NCI-H69 (cell line): ENCODE measurements around the gene ALDH1L1.
A peak's percentile ranks its signal among the peaks of the same experiment; 100 is the strongest.

Experiments
- DNase-seq: peaks from one replicate; lab custom pipeline; 2025; lab: John Stamatoyannopoulos, UW

Gene ALDH1L1

GRCh38 chr3:126119976-126120375 is 60.4 kb downstream of the ALDH1L1 start:
- no peak for DNase-seq

DNA sequence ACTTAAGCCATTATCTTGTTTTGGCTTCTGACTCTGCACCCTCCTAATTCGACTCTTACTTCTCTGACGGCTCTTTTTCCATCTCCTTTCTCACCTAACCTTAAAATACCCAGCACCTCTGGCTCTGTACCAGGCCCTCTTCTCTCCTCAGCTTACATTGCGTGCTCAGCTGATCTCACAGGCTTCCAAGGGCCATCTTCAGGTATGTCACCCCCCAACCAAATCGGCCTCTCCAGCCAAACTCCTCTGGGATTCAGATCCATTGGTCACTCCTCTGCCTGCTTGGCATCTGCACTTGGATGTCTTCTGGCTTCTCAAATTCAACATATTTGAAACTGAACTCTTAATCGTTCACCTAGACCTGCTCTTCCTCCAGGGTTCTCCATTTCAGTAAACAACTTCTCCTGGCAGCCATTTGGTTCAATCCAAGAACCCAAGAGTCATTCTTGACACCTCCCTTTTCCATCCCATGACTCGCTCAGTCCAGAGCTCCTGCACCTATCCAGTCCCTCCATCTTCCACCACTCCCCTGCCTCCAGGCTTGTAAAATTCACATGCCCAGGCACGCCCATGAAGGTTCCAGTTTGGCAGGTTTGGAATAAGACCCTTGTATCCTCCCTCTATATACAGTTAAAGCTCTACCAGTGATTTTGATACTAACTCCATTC is 61.2 kb downstream of the ALDH1L1 start:
- DNase-seq = no peak

DNA sequence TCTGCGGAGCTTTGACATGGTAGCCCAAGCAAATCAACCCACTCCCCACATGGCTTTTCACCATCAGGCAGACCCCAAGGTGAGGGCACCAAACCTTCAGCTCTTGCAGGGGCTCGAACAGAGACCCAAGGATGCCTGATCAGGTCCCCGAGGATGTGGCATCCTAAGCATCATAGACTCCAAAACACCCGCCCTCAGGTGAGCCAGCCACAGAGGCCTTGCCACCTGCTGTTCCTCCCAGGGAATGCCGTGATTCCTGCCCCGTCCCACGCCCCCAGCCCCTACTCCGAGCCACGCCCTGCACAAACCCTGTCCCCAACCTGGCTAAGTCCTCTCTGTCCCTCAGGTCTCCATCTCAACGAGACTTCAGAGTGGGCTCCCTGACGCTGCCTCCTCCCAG is 61.8 kb downstream of the ALDH1L1 start:
- DNase-seq = no peak

GRCh38 chr3:126117786-126118185 is 62.6 kb downstream of the ALDH1L1 start:
- no peak for DNase-seq

DNA sequence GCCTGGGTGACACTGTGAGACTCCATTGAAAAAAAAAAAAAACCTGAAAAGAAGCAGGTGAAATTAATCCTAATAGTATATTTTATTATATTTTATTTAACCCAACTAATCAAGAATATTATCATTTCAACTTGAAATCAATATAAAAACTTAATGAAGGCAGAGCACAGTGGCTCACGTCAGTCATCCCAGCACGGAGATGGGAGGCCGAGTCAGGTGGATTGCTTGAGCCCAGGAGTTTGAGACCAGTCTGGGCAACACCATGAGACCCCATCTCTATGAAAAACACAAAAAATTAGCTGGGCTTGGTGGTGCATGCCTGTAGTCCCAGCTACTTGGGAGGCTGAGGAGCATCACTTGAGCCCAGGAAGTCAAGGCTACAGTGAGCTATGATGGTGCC is 63.2 kb downstream of the ALDH1L1 start:
- DNase-seq = no peak

DNA sequence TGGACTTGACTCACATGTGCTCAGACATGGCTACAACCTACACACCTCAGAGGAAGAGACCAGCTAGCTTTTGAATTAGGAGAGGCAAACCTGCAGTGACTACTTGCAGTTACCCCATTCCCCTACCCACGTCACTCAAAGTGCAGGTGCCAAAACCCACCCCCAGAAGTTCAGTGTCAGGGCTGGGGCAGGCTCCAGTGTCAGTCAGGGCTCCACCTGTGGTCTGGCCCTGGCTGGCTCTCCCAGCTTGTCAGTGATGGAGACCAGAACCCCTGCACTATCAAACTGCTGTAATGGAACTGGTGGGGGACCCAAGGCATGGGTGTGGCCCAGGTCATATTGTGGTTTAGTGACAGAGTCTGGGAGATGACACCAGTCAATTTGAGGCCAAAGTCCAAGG is 63.9 kb downstream of the ALDH1L1 start:
- no peak for DNase-seq

DNA sequence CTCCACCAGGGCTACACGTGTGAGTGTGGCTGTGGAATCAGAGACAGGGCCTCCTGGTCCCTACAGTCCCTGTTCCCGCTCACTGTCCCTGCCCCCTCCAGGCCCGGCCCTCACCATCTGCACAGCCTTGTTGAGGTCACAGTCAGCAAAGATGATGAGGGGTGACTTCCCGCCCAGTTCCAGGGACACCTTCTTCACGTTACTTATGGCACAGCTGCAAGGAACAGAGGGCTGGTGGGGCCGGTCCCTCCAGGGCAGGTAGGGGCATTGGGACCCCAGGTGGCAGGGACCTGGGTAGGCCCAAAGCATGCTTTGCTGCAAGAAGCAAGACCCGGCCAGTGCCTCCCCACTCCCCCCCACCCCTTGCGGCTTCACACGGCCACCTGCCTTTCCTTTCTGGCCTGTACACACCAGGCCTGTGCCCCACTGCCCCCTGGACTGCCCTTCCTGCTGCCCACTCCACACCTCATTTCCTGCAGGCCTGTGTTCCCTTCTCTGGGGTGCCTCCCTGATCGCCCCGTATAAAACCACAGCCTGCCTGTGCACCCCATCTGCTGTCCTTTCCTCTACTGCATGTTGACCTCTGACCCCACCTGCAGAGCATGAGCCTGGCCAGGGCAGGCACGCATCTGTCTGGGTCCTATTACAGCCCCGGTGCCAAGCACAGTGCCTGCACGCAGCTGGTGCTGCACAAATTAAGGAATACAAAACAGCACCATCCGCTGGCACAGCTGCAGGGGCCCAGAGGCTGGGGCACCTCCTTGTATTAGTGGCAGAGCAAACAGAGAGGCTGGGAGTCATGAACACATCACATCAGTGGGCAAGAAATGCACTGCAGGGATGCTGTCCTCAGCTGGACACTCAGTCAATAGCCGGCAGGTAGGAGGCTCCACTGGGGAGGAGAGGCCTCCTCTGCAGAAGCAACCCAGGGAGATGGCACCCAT is 65.7 kb downstream of the ALDH1L1 start:
- DNase-seq = no peak

DNA sequence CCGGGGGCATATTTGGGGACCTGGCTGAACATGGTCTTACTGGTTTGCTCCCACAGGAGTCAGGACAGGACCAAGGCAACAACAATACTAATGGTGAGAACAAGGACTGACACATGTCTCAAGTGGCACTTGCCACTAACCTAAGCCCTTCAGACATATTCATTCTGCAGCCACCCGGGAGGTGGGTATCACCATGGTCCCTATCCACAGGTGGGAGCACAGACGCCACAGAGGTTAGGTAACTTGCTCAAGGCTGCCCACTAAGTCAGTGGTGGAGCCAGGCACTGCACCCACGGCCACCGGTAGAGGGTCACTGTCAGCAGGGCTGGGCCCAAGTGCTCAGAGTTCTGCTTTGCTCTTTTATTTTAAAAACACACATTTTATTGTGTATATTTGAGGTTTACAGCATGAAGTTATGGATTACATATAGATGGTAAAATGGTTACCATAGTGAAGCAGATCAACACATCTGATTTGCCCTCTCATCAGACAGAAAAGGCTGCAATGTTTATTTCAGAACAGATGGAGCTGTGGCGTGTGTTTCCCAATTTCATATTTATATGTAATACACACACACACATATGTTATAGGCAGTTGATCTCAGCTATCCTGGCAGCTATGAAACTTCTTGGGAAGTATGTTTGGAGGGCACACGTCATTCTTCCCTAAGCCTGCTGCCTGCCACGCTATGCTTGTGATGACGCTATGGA is 66.5 kb downstream of the ALDH1L1 start:
- peak; percentile 3 for DNase-seq

DNA sequence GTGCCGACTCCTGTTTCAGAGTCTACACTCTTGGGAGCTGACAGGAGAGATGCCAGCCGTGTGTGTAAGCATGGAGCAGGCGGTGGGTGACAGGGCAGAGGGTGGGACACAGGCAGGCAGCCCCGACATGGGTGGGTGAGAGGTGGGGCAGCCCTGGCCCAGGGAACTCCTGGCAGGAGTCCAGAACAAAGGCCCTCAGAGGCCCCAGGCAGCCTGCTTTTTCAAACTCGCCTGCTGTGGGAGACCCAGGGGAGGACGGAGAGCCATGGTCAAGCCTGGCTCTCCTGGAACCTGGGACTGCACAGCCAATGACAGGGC is 67.2 kb downstream of the ALDH1L1 start:
- DNase-seq = no peak

DNA sequence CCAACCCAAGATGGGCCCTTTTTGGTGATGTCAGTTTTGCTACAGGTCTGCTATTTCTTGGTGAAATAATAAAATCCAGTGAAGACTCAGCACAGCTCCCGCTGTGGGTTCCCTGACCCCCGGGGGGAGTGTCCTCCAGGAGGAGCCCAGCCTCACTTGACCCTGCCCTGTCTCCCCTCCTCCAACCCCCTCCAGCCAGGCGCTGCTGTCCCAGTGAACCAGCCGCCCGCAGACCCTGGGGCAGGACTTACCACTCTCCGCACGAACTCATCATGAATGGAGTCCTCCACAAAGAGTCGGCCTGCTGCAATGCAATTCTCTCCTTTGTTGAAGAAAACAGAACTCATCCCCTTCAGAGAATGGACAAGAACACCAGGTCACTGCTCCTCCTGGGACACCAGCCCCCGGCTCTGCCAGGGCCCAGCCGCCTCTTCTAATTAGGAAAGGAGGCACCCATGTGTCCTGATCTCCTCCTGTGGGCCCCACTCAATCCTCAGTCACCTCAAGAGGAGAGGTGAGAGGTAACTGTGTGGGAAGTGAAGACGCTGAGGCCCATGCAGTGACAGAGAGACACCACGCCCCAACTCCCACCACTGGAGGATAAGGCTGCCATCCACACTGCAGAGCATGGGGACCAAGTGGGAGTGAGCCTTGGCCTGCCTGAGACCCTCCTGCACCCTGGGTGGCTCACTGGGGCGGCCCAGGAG is 67.7 kb downstream of the ALDH1L1 start:
- no peak for DNase-seq

GRCh38 chr3:126111566-126112475 is 68.6 kb downstream of the ALDH1L1 start:
- no peak for DNase-seq

- no peak for DNase-seq
Observed at GRCh38 chr3:126111126-126111551, 69.2 kb downstream of the ALDH1L1 start.

- no peak for DNase-seq
Observed at GRCh38 chr3:126110431-126111125, 69.8 kb downstream of the ALDH1L1 start.

DNA sequence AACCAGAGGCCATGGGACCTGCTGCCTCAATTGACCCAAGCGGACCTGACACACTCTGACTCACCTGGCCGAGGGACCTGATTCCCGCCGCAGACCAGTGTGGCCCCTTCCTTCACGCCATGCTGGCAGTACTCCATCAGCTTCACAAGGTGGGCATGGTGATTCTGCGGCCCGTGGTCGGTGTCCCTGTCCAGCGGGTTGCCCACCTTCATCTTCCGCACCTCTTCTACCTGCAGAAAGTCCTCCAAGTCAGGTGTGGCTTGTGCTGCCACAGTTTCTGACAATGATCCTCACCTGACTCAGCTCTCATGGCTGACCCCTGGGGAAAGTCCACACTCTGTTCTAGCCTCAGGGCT is 70.5 kb downstream of the ALDH1L1 start:
- DNase-seq = no peak

DNA sequence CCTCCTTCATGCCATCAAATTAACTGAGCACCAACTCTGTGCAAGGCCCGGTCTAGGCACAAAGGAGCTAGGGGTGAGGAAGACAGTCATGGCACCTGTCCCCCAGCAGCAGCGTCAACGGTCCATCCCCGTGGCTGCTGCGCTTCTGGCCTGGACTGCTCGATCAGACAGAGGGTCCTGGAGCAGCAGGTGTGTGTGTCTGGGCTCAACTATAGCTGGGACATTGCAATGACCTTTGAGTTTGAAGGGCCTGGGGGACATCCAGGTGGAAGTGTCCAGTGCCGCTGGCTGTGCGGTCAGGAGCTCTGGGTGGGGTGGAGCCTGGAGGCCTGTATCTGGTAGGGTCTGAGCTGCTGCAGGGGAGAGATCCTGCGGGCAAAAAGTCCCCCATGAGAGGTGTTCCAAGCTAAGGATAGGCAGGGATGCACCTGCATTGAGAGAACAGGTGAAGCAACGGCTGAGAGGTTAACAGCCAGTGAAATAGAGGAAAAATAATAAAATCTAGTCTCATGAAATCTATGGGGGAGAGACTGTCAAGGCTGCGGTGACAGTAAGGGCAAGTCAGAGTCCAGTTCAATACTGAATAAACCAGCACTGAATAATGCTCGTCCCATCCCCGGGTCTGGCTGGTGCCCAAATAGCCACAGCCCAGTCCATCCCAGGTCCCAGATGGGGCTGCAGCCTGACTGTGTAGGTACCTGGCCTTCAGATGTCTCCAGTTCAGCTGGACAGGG is 71.1 kb downstream of the ALDH1L1 start:
- no peak for DNase-seq

DNA sequence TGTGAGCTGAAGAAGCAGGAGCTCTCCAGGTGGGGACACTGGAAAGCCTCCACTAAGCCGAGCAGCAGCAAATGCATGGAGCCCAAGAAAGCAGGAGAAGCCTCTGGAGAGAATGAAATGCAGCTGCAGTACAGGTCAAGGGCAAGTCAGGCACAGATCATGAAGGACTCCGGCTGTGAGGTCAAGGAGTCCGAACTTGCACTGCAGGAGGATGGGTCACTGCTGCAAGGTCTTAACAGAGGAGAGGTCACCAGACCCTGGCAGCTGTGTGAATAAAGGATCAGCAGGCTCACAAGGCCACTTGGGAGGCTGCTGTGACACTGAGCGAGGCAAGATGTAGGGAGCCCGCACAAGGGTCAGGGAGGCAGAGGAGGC is 71.7 kb downstream of the ALDH1L1 start:
- DNase-seq = no peak

DNA sequence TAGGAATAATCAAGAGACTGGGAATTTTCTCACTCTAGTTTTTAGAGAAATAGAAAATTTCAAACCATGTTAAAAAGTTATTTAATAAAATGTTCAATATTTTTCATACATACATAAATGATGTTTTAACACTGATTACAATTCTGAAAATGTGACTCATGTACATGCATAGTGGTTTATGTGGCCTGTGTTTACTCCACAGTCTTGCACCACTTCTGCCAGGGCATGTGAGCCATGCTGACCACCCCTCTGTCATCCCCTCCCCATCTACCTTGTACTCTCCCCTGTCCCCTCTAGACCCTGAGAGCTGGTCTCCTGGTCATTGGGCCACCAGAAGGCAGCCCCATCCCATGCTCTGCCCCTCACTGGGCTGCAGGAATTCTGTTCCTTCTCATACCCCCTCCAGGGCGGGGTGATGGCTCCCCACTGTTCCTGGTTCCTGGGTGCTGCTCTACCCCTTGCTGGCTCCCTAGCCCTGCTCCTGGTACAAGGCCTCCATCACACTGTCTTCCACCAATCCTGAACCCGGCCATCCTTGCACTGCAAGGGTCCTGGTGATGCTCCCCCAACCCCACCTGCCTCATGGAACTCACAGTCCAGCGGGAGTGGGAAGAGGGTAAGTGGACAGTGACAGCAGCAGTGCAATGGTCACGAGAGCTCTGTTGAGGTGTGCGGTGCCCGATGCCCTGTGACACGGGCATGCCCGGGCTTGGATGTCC is 72.3 kb downstream of the ALDH1L1 start:
- DNase-seq = no peak

DNA sequence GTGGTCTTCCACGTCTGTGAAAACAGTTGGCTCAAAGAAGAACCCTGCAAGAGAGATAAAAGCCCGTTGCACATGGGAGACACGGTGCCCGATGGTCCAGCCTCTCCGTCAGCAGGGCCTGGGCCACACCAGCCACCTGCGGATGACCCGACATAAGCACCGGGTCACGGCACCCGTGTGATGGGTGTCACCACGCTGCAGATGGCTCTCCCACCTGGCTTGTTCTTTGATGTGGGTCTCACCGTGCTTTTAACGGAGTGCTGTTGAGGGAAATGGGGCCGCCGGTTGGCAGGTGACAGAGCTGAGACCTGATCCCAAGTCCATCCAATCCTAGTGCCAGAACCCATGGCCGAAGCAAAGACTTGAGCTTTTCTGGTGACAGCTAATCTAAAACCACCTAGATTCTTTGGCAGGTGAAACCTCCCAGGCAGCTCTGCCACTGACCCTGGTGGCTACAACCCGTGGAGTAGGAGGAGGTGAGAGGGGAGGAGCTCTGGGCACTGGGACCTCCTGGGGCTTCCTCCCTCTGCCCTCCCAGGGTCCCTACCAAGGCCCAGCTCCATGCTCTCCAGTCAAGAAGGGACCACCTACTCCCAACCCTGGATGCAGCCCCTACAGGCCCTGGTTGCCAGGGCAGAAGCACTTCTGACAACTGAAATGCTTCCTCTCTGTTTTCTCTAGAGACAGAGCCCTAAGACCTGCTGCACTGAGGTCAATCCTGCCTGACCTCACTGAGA is 73.0 kb downstream of the ALDH1L1 start:
- no peak for DNase-seq
